ENCODE measurements around the gene ABL1.

DNA sequence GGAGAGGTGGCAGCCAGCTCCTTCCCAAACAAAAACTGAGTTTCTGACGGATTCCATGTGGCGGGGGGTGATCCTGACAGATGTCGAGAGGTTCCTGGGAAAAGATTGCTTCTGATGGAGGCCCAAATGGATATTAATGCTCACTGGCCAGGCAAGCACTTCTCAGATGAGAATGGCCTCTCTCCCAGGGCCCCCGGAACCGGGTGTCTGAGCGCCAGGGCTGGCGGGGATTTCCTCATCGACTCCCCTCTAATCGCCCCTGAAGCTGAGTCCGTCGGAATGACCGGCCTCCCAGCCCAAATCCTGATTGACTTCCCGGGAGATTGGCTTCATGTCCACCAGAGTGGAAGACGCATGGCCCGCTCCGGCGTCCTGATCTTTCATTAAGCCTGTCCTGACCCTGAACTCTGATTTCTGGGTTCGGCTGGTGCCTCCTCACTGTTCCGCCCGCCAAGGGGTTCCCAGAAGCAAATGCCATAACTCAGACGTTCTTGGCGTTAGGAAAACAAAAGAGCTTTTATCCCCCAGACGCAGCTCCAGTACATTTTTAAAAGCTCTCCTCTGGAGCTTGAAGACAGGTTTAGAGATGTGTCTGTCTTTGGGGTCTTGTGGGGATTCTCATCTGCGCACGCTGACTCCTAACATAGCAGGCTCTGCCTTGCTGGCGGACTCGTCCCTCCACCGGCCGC is 86.4 kb downstream of the ABL1 start:
- TF ChIP-seq, protein P1, sequence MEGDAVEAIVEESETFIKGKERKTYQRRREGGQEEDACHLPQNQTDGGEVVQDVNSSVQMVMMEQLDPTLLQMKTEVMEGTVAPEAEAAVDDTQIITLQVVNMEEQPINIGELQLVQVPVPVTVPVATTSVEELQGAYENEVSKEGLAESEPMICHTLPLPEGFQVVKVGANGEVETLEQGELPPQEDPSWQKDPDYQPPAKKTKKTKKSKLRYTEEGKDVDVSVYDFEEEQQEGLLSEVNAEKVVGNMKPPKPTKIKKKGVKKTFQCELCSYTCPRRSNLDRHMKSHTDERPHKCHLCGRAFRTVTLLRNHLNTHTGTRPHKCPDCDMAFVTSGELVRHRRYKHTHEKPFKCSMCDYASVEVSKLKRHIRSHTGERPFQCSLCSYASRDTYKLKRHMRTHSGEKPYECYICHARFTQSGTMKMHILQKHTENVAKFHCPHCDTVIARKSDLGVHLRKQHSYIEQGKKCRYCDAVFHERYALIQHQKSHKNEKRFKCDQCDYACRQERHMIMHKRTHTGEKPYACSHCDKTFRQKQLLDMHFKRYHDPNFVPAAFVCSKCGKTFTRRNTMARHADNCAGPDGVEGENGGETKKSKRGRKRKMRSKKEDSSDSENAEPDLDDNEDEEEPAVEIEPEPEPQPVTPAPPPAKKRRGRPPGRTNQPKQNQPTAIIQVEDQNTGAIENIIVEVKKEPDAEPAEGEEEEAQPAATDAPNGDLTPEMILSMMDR (IDR thresholded peaks at IDR 0.05), result no peak
- TF ChIP-seq POLR2A (IDR thresholded peaks at IDR 0.05) (no peak), EP300 (IDR thresholded peaks at IDR 0.05) (no peak)
